A549 (cell line): ENCODE results near the gene PLCB1. TPM values are rescaled to one million over a fixed set of nuclear protein-coding genes. Genes with fewer than 3 reads are reported as not detected.

Source experiments
- ATAC-seq, 2 experiments: fragments of 200-7000 bp in 1 of 2; fragments of >200 bp in 1 of 2; cut with Nextera tagmentation in 1 of 2; cut with Tn5 transposase in 1 of 2; 3 replicates each; pipeline versions ENCODE4 v1.8.0 to v1.9.1; 2018 to 2020; ENCODE audit warnings: mild to moderate bottlenecking in 1 of 2, moderate library complexity in 1 of 2
- CTCF ChIA-PET: fragments of 300-600 bp; sonication (Branson Sonifier 250); formaldehyde crosslinking; extraction: SDS; loops from one replicate; lab custom pipeline; 2021; ENCODE audit warnings: antibody characterized with exemption, inconsistent platforms; lab: Yijun Ruan, JAX
- POLR2A ChIA-PET: fragments of 350-600 bp; formaldehyde crosslinking; extraction: SDS; loops from one replicate; lab custom pipeline; 2021; ENCODE audit warnings: antibody characterized with exemption, inconsistent platforms; lab: Yijun Ruan, JAX
- DNase-seq, 2 experiments: peaks; one replicate each; pipeline versions ENCODE4 v3.0.0 to v3.0.0-alpha.2; 2011 to 2016; ENCODE audit warnings: low read depth in 1 of 2, low spot score in 1 of 2
- FAIRE-seq: peaks from 2 replicates; lab custom pipeline; 2011; peaks lifted over from hg19 to GRCh38; lab: Jason Lieb, UNC
- H3K27ac ChIP-seq, 2 experiments: fragments of >200 bp; sonication (Bioruptor Twin); formaldehyde crosslinking; 3 replicates each; pipeline ENCODE4 v1.5.1; 2016 to 2017
- H3K4me1 ChIP-seq: fragments of >200 bp; sonication (Bioruptor Twin); formaldehyde crosslinking; 3 replicates; pipeline ENCODE4 v1.6.1; 2016
- H3K4me2 ChIP-seq: fragments of >200 bp; sonication (Bioruptor Twin); formaldehyde crosslinking; 3 replicates; pipeline ENCODE4 v1.6.1; 2016
- H3K4me3 ChIP-seq: fragments of >200 bp; sonication (Bioruptor Twin); formaldehyde crosslinking; 3 replicates; pipeline ENCODE4 v1.5.1; 2016
- H3K9me3 ChIP-seq: fragments of >200 bp; sonication (Bioruptor Twin); formaldehyde crosslinking; 3 replicates; pipeline ENCODE4 v1.6.1; 2016
- CEBPB ChIP-seq, 2 experiments: fragments of >200 bp in 1 of 2; sonication (Bioruptor Twin) in 1 of 2; formaldehyde crosslinking in 1 of 2; IDR thresholded peaks; 2 replicates each; pipeline ENCODE4 v1.6.1; 2012 to 2016
- CHD2 ChIP-seq: fragments of 150-350 bp; IDR thresholded peaks from 2 replicates; pipeline ENCODE4 v1.6.1; 2014; ENCODE audit warnings: low read length; ENCODE audit not compliant: partially characterized antibody
- CTCF ChIP-seq: fragments of >200 bp; sonication (Bioruptor Twin); formaldehyde crosslinking; IDR thresholded peaks from 3 replicates; pipeline ENCODE4 v1.5.1; 2016
- EHF ChIP-seq: fragments of 250-450 bp; sonication (Bioruptor Pico); IDR thresholded peaks from 2 replicates; pipeline ENCODE4 v1.5.0; 2020; ENCODE audit warnings: mild to moderate bottlenecking
- ESRRA ChIP-seq: fragments of 150-350 bp; IDR thresholded peaks from 2 replicates; pipeline ENCODE4 v1.6.1; 2014; ENCODE audit warnings: mild to moderate bottlenecking, low read length, borderline replicate concordance
- HDAC2 ChIP-seq: fragments of 200-600 bp; sonication (generic); IDR thresholded peaks from 2 replicates; pipeline ENCODE4 v1.6.1; 2016
- HEYL ChIP-seq: fragments of 250-450 bp; sonication (Bioruptor Pico); IDR thresholded peaks from 2 replicates; pipeline ENCODE4 v1.8.0; 2021; ENCODE audit warnings: mild to moderate bottlenecking, moderate library complexity
- HMGXB4 ChIP-seq: fragments of 250-450 bp; sonication (Bioruptor Pico); IDR thresholded peaks from 2 replicates; pipeline ENCODE4 v1.5.0; 2021; ENCODE audit warnings: mild to moderate bottlenecking, moderate library complexity, borderline replicate concordance
- HOXB13 ChIP-seq: fragments of 250-450 bp; sonication (Bioruptor Pico); IDR thresholded peaks from 2 replicates; pipeline ENCODE4 v1.5.0; 2020; ENCODE audit warnings: low read depth, mild to moderate bottlenecking, moderate library complexity
- MAFK ChIP-seq: fragments of 450-650 bp; IDR thresholded peaks from 2 replicates; pipeline ENCODE4 v1.6.1; 2014; ENCODE audit not compliant: partially characterized antibody
- MAX ChIP-seq: IDR thresholded peaks from 2 replicates; pipeline ENCODE4 v1.6.1; 2012
- MAZ ChIP-seq: fragments of 150-350 bp; IDR thresholded peaks from 2 replicates; pipeline ENCODE4 v1.6.1; 2014; ENCODE audit warnings: antibody characterized with exemption, low read depth, low read length, borderline replicate concordance
- NPAS2 ChIP-seq: fragments of 250-450 bp; sonication (Bioruptor Pico); IDR thresholded peaks from 2 replicates; pipeline ENCODE4 v1.8.0; 2022; ENCODE audit warnings: mild to moderate bottlenecking, moderate library complexity, borderline replicate concordance
- PHF8 ChIP-seq: fragments of 200-600 bp; sonication (generic); IDR thresholded peaks from 2 replicates; pipeline ENCODE4 v1.6.1; 2016; ENCODE audit warnings: low read depth, mild to moderate bottlenecking, antibody characterized with exemption, moderate library complexity, borderline replicate concordance
- POLR2A ChIP-seq: IDR thresholded peaks from 2 replicates; pipeline ENCODE4 v1.6.1; 2012; ENCODE audit warnings: mild to moderate bottlenecking, low read length
- RCOR1 ChIP-seq: fragments of 150-350 bp; IDR thresholded peaks from 2 replicates; pipeline ENCODE4 v1.6.1; 2014; ENCODE audit warnings: antibody characterized with exemption, low read length, low read depth
- RFX5 ChIP-seq: fragments of 450-650 bp; IDR thresholded peaks from 2 replicates; pipeline ENCODE4 v1.7.1; 2014; ENCODE audit warnings: antibody characterized with exemption, mild to moderate bottlenecking, moderate library complexity
- SREBF2 ChIP-seq: fragments of 450-650 bp; IDR thresholded peaks from 2 replicates; pipeline ENCODE4 v1.6.1; 2014; ENCODE audit warnings: mild to moderate bottlenecking, moderate library complexity
- TP53 ChIP-seq: fragments of 250-450 bp; sonication (Bioruptor Pico); IDR thresholded peaks from 2 replicates; pipeline ENCODE4 v1.5.0; 2021; ENCODE audit warnings: mild to moderate bottlenecking, moderate library complexity
- USF2 ChIP-seq: fragments of 450-650 bp; IDR thresholded peaks from 2 replicates; pipeline ENCODE4 v1.6.1; 2014; ENCODE audit warnings: antibody characterized with exemption
- ZC3H11A ChIP-seq: fragments of 450-650 bp; IDR thresholded peaks from 2 replicates; pipeline ENCODE4 v1.6.1; 2014; ENCODE audit warnings: antibody characterized with exemption, mild to moderate bottlenecking
- ZFP36 ChIP-seq: fragments of 450-650 bp; IDR thresholded peaks from 2 replicates; pipeline ENCODE4 v1.6.1; 2014; ENCODE audit warnings: borderline replicate concordance; ENCODE audit not compliant: partially characterized antibody
- WGBS: methylation state at CpG from one replicate; pipeline ENCODE4 v1.1.6; 2017; ENCODE audit errors: missing lambda C conversion rate; 5-methylcytosine and 5-hydroxymethylcytosine counted together
- polyA plus RNA-seq, 4 experiments: library from polyadenylated mRNA; depleted of rRNA in 3 of 4; stranded (reverse); fragments of >200 nt; fragmentation: RNase III in 1 of 4; extraction: RNeasy Plus Mini Kit Qiagen cat#74134 plus additional on column Dnase treatment in 1 of 4; gene quantifications; 2 replicates in 3 of 4; 3 replicates in 1 of 4; pipeline ENCODE4 v1.2.3, GENCODE V29; 2011 to 2017
- TF ChIP-seq, protein P1 (sequence below): fragments of >200 bp; sonication (Bioruptor Twin); formaldehyde crosslinking; IDR thresholded peaks from 2 replicates; pipeline ENCODE4 v1.6.1; 2016

Gene PLCB1
- polyA plus RNA-seq, 2 of the 4 experiments (the other 2 are of a cell fraction), result 0.97 to 6.3 TPM

- CTCF ChIA-PET, result interaction anchor here (1.0 to 1.9 kb wide), 2 partner anchors 13 to 461 kb away, joined by 3 to 6 read pairs; no protein-coding TSS in a partner anchor
- FAIRE-seq (no peak), DNase-seq (no peak), ATAC-seq (no peak)
- no peak overlapping the region for H3K4me3 ChIP-seq
- no peaks in the 10 kb centered on the region for H3K4me1 ChIP-seq
- H3K27ac ChIP-seq, result no peak overlapping the region
- POLR2A ChIA-PET, result no interaction called here
- WGBS, result 62% methylated on average over 2 of the region's 2 CpGs
- H3K4me2 ChIP-seq, result no peak overlapping the region
- TF ChIP-seq CHD2 (no peak), SREBF2 (no peak), ESRRA (no peak), RCOR1 (no peak)
- no peaks in the 10 kb centered on the region for H3K9me3 ChIP-seq
Observed at GRCh38 chr20:8234580-8234979, 102.5 kb downstream of the PLCB1 start.

- DNase-seq, result no peak
- no peaks in the 10 kb centered on the region for H3K9me3 ChIP-seq
- WGBS, result 19% methylated on average over 2 of the region's 2 CpGs
- POLR2A ChIA-PET, result no interaction called here
- CTCF ChIA-PET, result interaction anchor here (2.2 kb wide), 1 partner anchor 13 kb away, joined by 6 read pairs; no protein-coding TSS in a partner anchor
- TF ChIP-seq CHD2, result no peak
- TF ChIP-seq ZC3H11A, result no peak
- TF ChIP-seq, protein P1, sequence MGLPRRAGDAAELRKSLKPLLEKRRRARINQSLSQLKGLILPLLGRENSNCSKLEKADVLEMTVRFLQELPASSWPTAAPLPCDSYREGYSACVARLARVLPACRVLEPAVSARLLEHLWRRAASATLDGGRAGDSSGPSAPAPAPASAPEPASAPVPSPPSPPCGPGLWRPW, result no peak
- TF ChIP-seq HDAC2, result no peak
- no peak for TF ChIP-seq POLR2A
- no peak for TF ChIP-seq EHF
- no peak for TF ChIP-seq RFX5
- no peak for TF ChIP-seq HEYL (CRISPR knock-in tag)
- TF ChIP-seq MAZ, result no peak
- no peak for TF ChIP-seq NPAS2 (CRISPR knock-in tag)
- ATAC-seq, result no peak
- no peak overlapping the region for H3K4me2 ChIP-seq
- no peak for FAIRE-seq
- H3K27ac ChIP-seq, result no peak overlapping the region
- H3K4me3 ChIP-seq, result no peak overlapping the region
- H3K4me1 ChIP-seq, result no peaks in the 10 kb centered on the region
Observed at GRCh38 chr20:8242066-8242465, 110.0 kb downstream of the PLCB1 start.

- TF ChIP-seq HMGXB4 (CRISPR knock-in tag), result no peak
- no peak for TF ChIP-seq MAX
- no peak for TF ChIP-seq POLR2A
- no peak for TF ChIP-seq CEBPB (IDR thresholded peaks at IDR 0.05)
- no peak for TF ChIP-seq TP53
- TF ChIP-seq PHF8, result no peak
- no peak for TF ChIP-seq CTCF
- TF ChIP-seq EHF, result no peak
- TF ChIP-seq NPAS2 (CRISPR knock-in tag), result no peak
- no peak for TF ChIP-seq ZC3H11A
- TF ChIP-seq MAFK, result no peak
- no peak for TF ChIP-seq HOXB13
- TF ChIP-seq ZFP36, result no peak
- TF ChIP-seq USF2, result no peak
- TF ChIP-seq RCOR1, result no peak
- TF ChIP-seq, all 56 proteins: peak for 0
- Histone ChIP-seq H3K4me2 (no peak overlapping the region), H3K27ac (no peak overlapping the region), H3K9me3 (no peaks in the 10 kb centered on the region), H3K4me3 (no peak overlapping the region), H3K4me1 (no peaks in the 10 kb centered on the region)
- ChIA-PET CTCF (interaction anchor here (2.2 kb wide), 1 partner anchor 12 kb away, joined by 6 read pairs; no protein-coding TSS in a partner anchor), POLR2A (no interaction called here)
- no peak for DNase-seq
- WGBS, result 50% methylated on average over 7 of the region's 7 CpGs
- no peak for ATAC-seq
- FAIRE-seq, result no peak
Observed at GRCh38 chr20:8242827-8243724, 111.0 kb downstream of the PLCB1 start.
